ENCODE results near the gene HYAL3.

- TF ChIP-seq CTCF (IDR thresholded peaks at IDR 0.05; ENCODE audit: insufficient read depth, low read depth, low read length) (no peak), EZH2 (IDR thresholded peaks at IDR 0.05; ENCODE audit: insufficient read depth, low read length) (no peak)
Observed at GRCh38 chr3:50330330-50330729, 31.1 kb upstream of the HYAL3 start.

Measured in astrocyte (in vitro differentiated cells and primary cell).